Limb (tissue), 2 donors: ENCODE measurements around the gene FBL.

Source experiments
- DNase-seq, 2 donors: peaks; one replicate each; pipeline ENCODE4 v3.0.0-alpha.2; 2016; ENCODE audit errors: extremely low spot score in 2 of 2

The FBL gene

DNA sequence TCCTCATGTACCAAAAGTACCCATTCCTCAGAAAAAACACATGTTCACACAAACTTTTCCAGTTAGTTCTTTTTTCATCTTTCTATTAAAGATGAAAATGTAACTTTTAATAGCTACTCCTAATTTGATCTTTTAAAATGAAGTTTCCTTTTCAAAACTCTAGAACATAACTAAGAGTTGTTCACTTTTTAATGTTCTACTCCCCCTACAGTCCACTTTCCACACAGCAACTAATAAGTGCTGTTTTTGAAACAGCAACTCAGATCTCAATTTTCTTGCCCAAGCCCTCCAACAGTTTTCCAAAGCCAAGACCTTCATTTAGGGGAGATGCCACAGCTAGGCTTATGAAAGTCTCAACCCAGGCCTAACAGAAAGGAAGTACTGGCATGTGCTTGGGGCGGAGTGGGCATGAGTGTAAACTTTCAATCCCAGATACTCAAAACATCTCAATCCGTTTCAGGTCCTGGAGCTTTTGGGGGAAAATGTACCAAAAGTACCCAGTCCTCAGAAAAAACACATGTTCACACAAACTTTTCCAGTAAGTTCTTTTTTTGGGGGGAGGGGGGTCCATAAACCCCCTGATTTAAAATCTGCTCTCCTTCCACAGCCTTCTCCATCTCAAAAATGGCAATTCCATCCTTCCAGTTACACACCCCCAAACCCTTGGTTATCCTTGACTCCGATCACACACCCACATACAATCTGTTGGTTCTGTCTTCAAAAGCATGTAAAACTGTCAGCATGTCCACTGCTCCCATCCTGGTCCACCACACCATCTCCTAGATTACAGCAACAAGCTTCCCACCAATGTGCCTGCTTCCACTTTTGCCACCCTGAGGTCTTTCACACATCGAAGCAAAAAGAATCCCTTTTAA is 2.0 kb downstream of the FBL start:
- peak in 1 of 2 donors; percentile 47 for DNase-seq

DNA sequence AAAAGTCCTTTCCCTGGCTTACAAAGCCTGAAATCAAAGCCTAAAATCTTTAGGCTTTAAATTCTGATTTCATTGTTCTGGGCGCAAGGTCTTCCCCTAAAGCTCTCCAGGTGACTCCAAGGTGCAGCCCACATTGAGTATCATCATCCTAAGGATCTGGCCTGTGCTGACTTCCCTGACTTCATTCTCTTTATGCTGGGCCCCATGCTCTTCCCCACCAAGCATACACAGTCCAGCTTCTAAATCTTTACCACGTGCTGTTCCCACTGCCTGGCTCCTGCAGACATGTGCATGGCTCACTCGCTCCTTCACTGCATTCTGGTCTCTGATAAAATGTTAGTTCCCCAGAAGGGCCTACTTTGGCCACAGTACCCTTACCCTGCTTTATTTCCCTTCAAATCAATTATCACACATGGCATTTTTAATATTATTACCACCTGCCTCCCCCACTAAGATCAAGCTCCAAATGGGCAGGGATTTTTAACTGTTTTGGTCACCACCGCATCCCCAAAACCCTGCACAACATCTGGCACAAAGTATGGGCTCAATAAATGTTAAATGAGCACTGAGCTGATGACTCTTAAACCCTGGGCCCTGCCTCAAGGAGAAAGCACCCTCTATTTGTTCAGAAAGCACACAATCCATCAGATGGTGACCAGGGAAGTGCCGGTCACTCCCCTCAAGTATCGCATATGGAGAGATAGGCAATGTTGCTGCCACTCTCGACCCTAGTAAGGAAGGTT is 3.3 kb downstream of the FBL start:
- no peak for DNase-seq

DNA sequence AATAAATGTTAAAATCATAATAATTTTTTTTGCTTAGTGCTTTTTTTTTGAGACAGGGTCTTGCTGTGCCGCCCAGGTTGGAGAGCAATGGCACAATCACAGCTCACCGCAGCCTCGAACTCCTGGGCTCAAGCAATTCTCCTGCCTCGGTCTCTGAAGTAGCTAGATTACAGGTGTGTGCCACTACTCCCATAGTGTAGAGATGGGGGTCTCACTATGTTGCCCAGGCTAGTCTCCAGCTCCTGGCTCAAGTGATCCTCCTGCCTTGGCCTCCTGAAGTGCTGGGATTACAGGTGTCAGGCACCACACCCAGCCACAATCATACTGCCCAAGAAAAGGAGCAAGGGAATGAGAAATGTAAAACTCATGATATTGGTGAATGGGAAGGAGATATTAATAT is 5.1 kb downstream of the FBL start:
- no peak for DNase-seq

DNA sequence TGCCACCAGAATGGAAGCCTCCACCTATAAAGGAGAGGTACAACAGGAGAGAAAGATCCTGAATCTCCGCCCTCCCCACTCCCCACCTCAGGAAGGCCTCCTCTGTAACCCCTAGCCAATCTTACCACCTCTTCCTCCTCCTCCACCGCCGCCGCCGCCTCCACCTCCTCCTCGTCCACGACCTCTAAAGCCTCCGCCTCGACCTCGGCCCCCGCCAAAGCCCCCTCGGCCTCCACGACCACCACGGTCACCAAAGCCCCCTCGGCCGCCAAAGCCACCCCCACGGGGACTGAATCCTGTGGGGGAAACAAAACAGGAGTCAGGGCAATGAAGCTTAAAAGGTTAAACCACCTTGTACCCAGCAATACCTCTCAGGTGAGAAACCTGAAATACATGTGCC is 5.7 kb downstream of the FBL start:
- no peak for DNase-seq

DNA sequence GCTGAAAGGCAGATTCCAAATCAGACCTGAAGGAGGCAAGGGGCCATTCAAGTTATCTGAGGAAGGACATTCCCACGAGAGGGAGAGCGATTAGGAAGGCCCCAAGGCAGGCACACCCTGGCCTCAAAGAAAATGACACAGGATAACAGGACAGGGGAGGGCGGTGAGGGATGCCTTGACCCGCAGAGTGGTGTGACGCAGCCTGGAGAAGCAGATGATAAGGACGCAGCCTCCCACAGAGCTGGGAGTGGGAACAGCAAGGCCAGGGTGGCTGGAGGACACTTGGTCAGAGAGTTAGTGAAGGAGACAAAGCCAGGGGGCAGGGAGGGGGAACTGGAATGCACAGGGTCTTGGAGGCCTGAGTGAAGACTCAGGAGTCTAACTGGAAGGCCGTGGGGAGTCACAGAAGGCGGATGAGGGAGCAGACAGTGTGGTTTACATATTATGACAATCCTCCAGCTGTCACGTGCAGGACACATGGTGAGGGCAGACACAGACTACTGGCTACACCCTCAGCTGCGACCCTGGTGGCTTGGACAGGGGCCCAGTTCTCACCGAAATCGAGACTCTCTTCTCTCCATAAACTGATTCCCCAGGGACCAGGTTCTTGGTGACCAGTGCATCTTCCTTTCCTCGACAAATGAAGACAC is 6.4 kb downstream of the FBL start:
- no peak for DNase-seq

DNA sequence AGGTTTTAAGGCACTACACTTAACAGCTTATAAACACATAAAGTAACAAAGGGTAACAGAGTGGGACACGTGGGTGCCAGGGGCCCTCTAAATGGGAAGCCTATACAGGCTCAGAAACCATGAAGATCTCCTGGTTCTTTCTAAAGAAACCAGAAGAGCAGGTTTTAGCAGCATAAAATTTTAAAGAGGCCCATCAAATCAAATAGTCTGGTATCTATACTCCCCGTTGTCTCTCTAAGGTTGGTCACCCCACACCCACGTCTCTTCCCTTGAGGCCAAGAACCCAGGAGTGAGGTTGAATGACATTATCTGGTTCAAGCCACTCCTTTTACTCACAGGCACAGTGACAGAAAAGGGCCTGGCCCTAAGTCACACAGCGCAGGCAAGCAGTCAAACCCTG is 7.6 kb downstream of the FBL start:
- no peak for DNase-seq

DNA sequence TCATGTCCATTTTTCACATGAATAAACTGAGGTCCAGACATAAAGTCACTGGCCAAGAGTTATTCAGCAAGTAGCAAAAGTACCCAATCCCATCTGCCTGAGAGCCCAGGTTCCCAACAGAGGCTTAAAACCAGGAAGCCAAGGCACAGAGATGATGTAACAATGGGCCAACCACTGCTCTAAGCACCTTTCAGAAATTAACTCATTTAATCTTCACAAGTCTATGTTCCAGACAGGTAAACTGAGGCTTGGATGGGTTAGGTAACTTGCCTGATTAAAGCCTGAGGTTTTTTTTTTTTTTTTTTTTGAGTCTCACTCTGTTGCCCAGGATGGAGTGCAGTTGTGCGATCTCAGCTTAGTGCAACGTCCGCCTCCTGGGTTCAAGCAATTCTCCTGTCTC is 8.2 kb downstream of the FBL start:
- DNase-seq = no peak

DNA sequence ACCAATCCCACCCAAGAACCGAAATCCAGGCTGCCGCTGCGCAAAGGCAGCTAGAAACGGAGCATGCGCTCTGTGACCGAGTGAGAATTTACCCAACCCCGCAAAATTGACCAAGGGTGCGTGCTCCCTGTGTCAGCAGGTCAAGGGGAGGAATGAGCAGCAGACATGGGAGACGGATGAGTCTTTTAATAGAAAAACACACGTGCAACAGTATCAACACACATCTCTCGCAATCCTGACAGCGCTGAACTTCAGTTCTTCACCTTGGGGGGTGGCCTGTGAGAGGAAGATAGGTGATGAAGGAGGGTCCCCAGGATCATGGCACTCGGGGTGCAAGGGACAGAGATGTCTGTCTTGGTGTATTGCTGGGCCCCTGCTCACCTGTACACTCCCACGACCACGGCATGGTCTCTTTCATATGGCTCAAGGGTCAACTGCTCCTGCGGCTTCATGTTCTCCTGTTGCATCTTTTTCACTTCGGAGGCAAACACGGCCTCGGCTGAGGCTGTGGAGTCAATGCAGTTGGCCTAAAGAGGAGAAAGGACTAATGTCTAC is 11.8 kb downstream of the FBL start:
- DNase-seq = no peak

DNA sequence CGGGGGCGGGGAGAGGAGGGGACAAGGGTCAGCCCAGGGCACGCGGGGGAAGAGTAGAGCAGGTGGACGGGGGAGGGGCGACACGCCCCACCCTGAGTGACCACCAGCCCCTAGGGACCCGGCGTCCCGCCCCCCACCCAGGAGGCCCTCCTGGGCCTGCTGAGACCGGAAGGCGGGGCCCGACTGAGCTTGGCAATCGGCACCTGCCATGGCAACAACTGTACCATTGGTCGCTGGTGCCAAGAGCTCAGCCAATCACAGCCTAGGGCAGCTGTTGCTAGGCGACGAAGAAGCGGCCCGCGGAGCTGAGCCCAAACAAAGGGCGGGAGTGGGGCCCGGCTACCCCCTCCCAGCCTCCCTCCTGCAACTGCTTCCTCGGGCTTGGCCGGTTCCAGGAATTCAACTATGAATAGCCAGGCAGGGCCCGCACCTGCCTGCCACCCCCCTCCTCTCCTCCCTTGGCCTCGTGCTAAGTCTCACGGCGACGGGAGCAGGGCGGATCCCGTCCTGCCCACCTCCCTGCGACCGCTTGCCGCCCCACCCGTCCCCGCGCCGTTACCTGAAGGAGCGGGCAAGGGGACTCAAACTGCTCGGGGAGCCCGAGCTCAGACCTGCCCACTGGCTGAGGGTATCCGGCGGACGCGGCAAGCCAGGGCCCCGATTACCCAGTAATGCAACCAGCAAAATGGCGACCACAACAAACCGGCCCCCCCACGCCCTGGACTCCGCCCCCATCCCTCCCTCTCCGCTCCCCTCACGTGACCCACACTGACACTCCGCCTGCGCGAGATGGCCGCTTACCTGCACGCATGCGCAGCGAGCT is 12.5 kb downstream of the FBL start, which contains the start of gene DYRK1B:
DYRK1B (minus strand) TSS at position 699 of the 823 bp plus-strand sequence. CDS start 2,295 bp downstream, outside the sequence.
- DNase-seq = peak; percentile 98 to 99

DNA sequence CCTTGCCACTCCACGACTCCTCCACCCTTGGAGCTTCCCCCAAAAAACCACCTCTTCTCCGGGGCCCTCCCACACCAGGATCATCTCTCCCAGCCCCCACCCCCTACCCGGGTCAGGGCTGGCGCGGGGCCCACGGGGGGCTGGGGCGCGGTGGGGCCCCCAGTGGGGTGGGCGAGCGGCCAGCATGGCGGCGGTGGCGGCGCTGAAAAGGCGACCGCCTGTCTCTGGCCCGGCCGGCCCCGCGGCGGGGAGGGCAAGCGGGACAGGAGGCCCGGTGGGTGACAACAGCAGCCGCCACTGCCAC is 13.1 kb downstream of the FBL start:
- DNase-seq = no peak

DNA sequence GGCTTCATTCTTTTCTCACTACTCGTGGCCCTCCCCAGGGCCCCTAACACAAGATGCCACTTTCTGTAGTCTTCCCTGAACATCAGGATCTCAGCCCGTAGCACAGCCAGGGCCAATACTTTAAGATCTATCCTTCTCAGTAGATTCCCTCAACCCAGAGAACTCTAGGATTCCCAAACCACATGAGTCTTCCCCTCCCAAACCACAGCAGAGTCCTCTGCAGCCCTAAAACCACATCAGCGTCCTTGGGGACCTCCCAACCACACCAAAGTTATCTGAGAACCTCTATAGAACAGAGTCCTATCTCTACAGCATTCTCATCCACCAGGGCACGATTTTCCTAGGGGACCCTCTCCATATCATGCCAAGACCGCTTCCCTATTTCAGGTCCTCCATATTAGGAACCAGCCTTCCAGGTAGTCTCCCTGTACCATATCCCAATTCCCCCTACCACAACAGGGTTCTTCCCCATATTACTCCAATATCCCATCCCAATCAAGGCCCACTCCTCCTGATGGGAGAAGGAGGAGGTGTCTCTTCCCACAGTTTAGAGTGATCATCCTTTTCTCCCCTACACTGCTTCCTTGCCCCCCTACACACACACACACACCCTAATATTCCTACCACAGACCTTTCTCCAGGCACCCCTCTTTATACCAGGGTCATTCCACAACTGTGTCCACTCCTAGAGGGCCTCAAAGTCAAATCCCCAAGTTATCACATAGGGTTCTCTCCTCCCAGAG is 13.7 kb downstream of the FBL start:
- no peak for DNase-seq

DNA sequence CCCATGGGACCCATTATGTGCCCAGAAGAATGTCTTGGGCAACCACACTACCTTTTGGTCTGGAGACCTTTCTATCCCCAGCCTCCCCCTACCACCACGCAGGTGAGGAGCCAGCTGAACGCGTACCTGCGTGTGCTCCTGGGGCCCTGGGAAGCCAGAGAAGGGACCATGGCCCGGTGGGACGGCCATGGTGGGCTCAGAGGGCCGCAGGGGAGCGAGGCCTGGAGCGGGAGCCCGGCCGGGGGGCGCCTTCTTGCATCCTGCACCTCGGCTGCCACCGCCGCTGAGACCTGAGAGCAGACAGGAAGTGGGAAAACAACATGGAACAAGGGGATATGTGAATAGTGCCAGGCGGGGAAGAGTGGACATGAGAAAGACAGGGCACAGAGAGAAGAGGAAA is 14.5 kb downstream of the FBL start:
- DNase-seq = no peak

DNA sequence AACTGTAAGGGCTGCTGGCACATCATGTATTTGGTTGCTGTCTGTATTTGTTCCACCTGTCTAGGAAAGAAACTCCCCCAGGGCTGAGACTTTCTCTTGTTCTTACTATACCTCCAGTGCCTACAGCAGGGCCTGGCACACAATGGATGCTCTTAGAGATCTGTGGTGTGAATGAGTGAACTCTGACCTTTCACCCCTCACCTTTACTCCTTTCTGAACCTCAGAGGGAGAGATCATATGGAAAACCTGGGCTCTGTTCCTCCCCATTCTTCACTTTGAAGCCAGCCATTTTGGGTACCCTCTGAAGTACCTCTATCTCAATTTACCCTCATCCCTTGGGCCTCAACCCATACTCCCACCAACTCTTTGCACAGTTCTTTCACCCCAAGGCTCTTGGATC is 15.3 kb downstream of the FBL start:
- DNase-seq = no peak

DNA sequence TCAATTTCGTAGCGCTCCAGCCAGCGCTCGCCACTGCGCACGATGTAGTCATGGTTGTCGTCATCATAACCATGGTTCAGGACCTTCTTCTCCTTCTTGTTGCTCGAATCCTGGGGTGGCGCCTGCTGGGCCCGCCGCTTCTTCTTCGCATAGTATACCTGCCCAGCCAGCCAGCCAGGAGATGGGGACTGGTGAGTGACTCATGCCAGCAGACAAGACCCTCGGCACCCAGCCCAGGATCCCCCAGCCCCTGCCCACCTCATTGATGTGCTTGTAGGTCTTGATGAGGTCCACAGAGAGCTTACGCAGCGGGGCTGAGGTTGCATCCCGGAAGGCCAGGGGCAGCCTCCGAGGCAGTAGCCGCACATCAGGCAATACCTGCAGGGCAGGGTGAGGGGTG is 15.8 kb downstream of the FBL start:
- no peak for DNase-seq

DNA sequence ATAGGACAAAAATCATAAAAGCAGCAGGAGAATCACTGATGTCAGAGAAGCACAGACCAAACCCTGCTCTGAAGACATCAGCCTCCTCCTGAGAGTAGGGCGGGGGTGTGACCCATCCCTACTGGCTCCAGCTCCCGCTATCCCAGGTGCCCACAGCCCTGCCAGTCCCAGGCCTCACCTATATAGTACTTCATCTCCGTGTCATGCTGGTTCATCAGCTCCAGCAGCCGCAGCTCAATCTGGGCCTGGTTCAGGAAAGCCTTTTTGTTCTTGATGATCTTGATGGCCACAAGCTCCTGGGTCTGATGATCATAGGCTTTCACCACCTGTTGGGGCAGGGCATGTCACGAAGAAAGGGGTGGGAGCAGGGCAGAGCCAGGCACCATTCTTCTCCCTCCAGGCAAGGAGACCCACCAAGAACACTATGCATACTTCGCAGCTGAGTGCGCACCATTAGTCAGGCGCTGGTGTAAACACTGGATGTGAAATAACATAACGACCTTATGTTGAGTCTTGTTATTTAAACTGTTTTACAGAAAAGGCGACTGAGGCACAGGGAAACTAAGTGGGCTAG is 16.4 kb downstream of the FBL start:
- no peak for DNase-seq

DNA sequence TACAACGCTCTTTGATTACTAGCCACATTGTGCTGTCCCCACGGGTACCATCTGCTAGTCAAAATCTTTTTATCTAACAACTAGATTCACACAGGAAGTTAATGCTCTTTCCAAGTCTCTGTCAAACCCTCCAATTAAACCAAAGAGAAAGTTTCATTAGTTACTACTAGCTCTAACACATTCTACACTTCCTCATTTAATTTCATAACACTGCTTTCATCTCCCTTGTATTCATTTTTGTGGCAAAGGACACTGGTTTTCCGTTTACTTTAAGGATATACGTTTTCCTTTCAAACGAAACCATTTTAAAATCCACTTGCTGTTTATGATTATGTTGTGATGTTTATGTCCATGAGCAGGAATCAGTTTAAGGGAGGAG is 17.5 kb downstream of the FBL start:
- DNase-seq = no peak

DNA sequence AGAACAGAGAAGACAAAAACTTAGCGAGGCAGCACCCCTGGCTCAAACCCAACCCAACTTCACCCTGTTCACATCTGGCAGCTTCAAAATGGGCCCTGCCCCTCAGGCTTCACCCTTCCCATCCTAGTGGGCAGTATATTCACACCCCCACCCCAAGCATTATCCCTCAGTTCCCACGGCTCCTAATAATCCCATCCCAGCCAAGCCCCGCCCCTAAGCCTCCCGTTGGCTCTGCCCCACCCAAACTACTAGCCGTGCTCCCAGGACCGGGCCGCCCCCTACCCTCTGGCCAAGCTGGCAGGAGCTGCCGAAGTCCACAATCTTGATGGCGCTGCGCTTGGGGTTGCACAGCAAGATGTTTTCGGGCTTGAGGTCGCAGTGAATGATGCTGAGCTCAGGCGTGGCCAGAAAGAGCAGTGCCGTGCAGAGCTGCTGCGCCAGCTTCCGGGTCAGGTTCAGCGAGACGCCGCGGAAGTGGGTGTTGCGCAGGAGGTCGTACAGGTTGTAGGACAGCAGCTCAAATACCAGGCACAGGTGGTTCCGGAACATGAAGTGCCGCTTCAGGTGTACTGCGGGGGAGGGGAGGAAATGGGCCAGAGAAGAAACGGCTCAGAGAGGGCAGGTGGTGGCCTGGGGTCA is 18.0 kb downstream of the FBL start:
- DNase-seq = no peak

DNA sequence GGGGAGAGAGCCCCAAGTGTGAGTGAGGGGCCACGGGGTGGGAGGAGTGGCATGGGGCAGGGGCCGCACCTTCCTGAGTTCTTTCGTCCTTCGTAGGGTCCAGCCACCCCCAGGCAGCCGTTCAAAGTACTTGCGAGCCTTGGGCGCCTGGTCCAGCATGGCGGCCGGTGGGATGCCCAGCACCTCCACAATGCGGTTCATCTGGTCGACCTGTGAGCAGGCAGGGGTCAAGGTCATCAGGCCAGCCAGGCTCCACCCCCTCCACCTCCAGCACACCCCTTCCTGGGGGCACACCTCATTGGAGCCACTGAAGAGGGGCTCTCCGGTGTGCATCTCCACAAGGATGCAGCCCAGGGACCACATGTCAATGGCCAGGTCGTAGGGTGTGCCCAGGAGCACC is 19.0 kb downstream of the FBL start:
- DNase-seq = no peak

DNA sequence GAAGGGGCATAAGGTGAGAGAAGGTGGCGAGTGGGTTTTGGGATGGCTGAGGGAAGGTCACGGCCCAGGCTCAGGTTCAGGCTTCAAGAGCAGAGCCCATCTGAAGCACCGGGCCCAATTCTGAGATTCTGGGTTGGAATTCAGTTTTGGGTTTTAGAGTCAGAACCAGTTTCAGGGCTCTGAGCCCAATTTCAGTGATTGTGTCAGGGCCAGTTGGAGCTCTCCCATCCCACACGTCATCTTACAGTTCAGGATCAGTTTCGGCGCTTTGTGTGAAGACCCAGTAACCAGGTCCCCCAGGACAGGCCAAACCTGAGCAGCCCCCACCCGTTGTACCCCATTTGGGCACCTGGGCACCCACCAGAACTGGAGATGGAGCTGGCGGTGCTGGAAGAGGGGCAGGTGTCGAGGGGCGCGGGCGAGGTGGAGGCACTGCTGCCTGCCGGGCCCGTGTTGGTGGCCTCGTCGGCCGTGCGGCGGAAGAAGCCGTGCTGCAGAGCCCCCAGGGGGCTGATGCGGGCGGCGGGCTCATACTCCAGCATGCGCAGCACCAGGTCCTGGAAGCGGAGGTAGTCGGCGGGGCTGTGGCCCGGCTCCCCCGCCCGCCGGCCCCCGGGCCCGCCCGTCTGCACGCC is 19.8 kb downstream of the FBL start:
- no peak for DNase-seq
